HepG2 (cell line): ENCODE results near the gene CCDC70. TPM values are rescaled to one million over a fixed set of nuclear protein-coding genes. Genes with fewer than 3 reads are reported as not detected.

Source experiments
- ATAC-seq: fragments of 200-7000 bp; cut with Tn5 transposase; 3 replicates; pipeline ENCODE4 v1.9.1; 2020; ENCODE audit warnings: mild to moderate bottlenecking, moderate library complexity
- BruUV-seq: library from RNA; stranded (reverse); fragments of 400-500 nt; replicated peaks from 2 replicates; lab custom pipeline; 2021; lab: Mats Ljungman, UMichigan
- CTCF ChIA-PET: fragments of 300-600 bp; formaldehyde crosslinking; extraction: SDS; loops from one replicate; lab custom pipeline; 2021; ENCODE audit warnings: low total read pairs, inconsistent platforms, low intra/inter-chr PET ratio; lab: Yijun Ruan, JAX
- POLR2A ChIA-PET: fragments of 350-600 bp; sonication (Branson Sonifier 250); formaldehyde crosslinking; loops from one replicate; lab custom pipeline; 2020; ENCODE audit warnings: antibody characterized with exemption, inconsistent platforms; lab: Yijun Ruan, JAX
- DNase-seq: peaks from one replicate; pipeline ENCODE4 v3.0.0-alpha.2; 2015; ENCODE audit warnings: low spot score
- FAIRE-seq: peaks from 3 replicates; lab custom pipeline; 2011; peaks lifted over from hg19 to GRCh38; lab: Jason Lieb, UNC
- H2AFZ ChIP-seq: one replicate; pipeline ENCODE4 v1.6.1; 2011; ENCODE audit warnings: low read length, inconsistent platforms
- H3K27ac ChIP-seq: fragments of 300-600 bp; 3 replicates; pipeline ENCODE4 v1.8.0; 2011; ENCODE audit warnings: mixed run types, mild to moderate bottlenecking, mixed read lengths, low read length, inconsistent platforms; ENCODE audit not compliant: insufficient read depth; ENCODE audit errors: extremely low read length
- H3K27me3 ChIP-seq, 2 experiments: fragments of 200-600 bp in 1 of 2; 2 replicates in 1 of 2; 3 replicates in 1 of 2; pipeline versions ENCODE4 v1.6.0 to v1.8.0; 2011; ENCODE audit warnings: low read length in 2 of 2, mild to moderate bottlenecking in 2 of 2, moderate library complexity in 2 of 2, inconsistent platforms in 1 of 2; ENCODE audit not compliant: insufficient read depth in 2 of 2, control insufficient read depth in 1 of 2
- H3K36me3 ChIP-seq, 2 experiments: fragments of 200-600 bp in 1 of 2; replicated peaks in 1 of 2; 2 replicates in 1 of 2; 3 replicates in 1 of 2; pipeline versions ENCODE4 v1.5.1 to v1.8.0; 2011; ENCODE audit warnings: low read length in 2 of 2, inconsistent platforms in 1 of 2; ENCODE audit not compliant: insufficient read depth in 2 of 2, control insufficient read depth in 1 of 2
- H3K4me1 ChIP-seq: 2 replicates; pipeline ENCODE4 v1.5.1; 2012; ENCODE audit warnings: low read length, inconsistent platforms; ENCODE audit not compliant: insufficient read depth
- H3K4me2 ChIP-seq: 2 replicates; pipeline ENCODE4 v1.6.0; 2011; ENCODE audit warnings: low read depth, low read length, inconsistent platforms
- H3K4me3 ChIP-seq, 3 experiments: fragments of 200-600 bp in 1 of 3; sonication (generic), shearing (Covaris generic) in 1 of 3; replicated peaks in 1 of 3; 2 replicates each; pipeline ENCODE4 v1.5.1; 2011 to 2016; ENCODE audit warnings: low read length in 3 of 3, inconsistent platforms in 2 of 3, low read depth in 2 of 3, mild to moderate bottlenecking in 2 of 3, control low read depth in 1 of 3, mixed read lengths in 1 of 3; ENCODE audit not compliant: insufficient read depth in 1 of 3
- H3K79me2 ChIP-seq: one replicate; pipeline ENCODE4 v1.6.1; 2011; ENCODE audit warnings: low read length, inconsistent platforms; ENCODE audit not compliant: insufficient read depth
- H3K9ac ChIP-seq: 2 replicates; pipeline ENCODE4 v1.6.0; 2011; ENCODE audit warnings: mild to moderate bottlenecking, low read depth, low read length, inconsistent platforms; ENCODE audit not compliant: insufficient read depth
- H3K9me3 ChIP-seq: 2 replicates; pipeline ENCODE4 v1.5.1; 2012; ENCODE audit warnings: mild to moderate bottlenecking, low read length
- H4K20me1 ChIP-seq: 2 replicates; pipeline ENCODE4 v1.6.0; 2011; ENCODE audit warnings: inconsistent platforms, mild to moderate bottlenecking, low read length, moderate library complexity; ENCODE audit not compliant: insufficient read depth
- DPF2 ChIP-seq: sonication (generic); formaldehyde crosslinking; IDR thresholded peaks from 2 replicates; pipeline ENCODE4 v1.4.0; 2020; ENCODE audit warnings: mild to moderate bottlenecking, low read depth, missing genetic modification reagents, borderline replicate concordance
- ETV5 ChIP-seq: IDR thresholded peaks from 2 replicates; pipeline ENCODE4 v1.6.1; 2018; ENCODE audit warnings: missing biosample characterization, missing genetic modification reagents, inconsistent platforms, borderline replicate concordance
- GZF1 ChIP-seq: sonication (generic); formaldehyde crosslinking; IDR thresholded peaks from 2 replicates; pipeline ENCODE4 v1.5.1; 2020; ENCODE audit warnings: mild to moderate bottlenecking, missing genetic modification reagents
- IRF2 ChIP-seq: IDR thresholded peaks from 2 replicates; pipeline ENCODE4 v1.6.1; 2018; ENCODE audit warnings: missing genetic modification reagents, missing compliant biosample characterization
- JUNB ChIP-seq: sonication (generic); formaldehyde crosslinking; IDR thresholded peaks from 2 replicates; pipeline ENCODE4 v1.8.0; 2022; ENCODE audit warnings: missing genetic modification reagents, mild to moderate bottlenecking, borderline replicate concordance
- MED1 ChIP-seq: sonication (generic); formaldehyde crosslinking; IDR thresholded peaks from 2 replicates; pipeline ENCODE4 v1.4.0; 2020; ENCODE audit warnings: missing genetic modification reagents
- MZF1 ChIP-seq: sonication (generic); formaldehyde crosslinking; IDR thresholded peaks from 2 replicates; pipeline ENCODE4 v1.8.1; 2023; ENCODE audit warnings: mild to moderate bottlenecking, missing genetic modification reagents, borderline replicate concordance
- RBFOX2 ChIP-seq: fragments of 200-400 bp; formaldehyde crosslinking; IDR thresholded peaks from 2 replicates; pipeline ENCODE4 v1.6.1; 2017; ENCODE audit warnings: low read depth, mild to moderate bottlenecking, low read length
- SPEN ChIP-seq: sonication (generic); formaldehyde crosslinking; IDR thresholded peaks from 2 replicates; pipeline ENCODE4 v1.5.1; 2020; ENCODE audit warnings: low read depth, mild to moderate bottlenecking, missing genetic modification reagents
- TCF12 ChIP-seq, 2 experiments: fragments of 450-650 bp in 1 of 2; sonication (generic) in 1 of 2; formaldehyde crosslinking in 1 of 2; IDR thresholded peaks; 2 replicates each; pipeline versions ENCODE4 v1.6.1 to v1.8.0; 2017 to 2022; ENCODE audit warnings: antibody characterized with exemption in 1 of 2, mild to moderate bottlenecking in 1 of 2, missing genetic modification reagents in 1 of 2, moderate library complexity in 1 of 2
- TCF7 ChIP-seq: sonication (generic); IDR thresholded peaks from 2 replicates; pipeline ENCODE4 v1.6.1; 2016; ENCODE audit warnings: antibody characterized with exemption, low read depth
- ZNF281 ChIP-seq: sonication (generic); formaldehyde crosslinking; IDR thresholded peaks from 2 replicates; pipeline ENCODE4 v1.4.0; 2020; ENCODE audit warnings: missing genetic modification reagents, borderline replicate concordance
- ZNF30 ChIP-seq: sonication (generic); formaldehyde crosslinking; IDR thresholded peaks from 2 replicates; pipeline ENCODE4 v1.5.0; 2020; ENCODE audit warnings: mild to moderate bottlenecking, missing genetic modification reagents
- ZNF576 ChIP-seq: sonication (generic); formaldehyde crosslinking; IDR thresholded peaks from 2 replicates; pipeline ENCODE4 v1.4.0; 2020; ENCODE audit warnings: mild to moderate bottlenecking, missing genetic modification reagents
- WGBS: methylation state at CpG from one replicate; pipeline ENCODE4 v1.1.6; 2017; ENCODE audit warnings: low lambda C conversion rate; 5-methylcytosine and 5-hydroxymethylcytosine counted together
- in situ Hi-C: cut with HindIII; loops from 2 replicates; pipeline ENCODE4 v1.10.0; 2017; ENCODE audit warnings: low pct_unique_long_range_greater_than_20kb; ENCODE audit not compliant: extremely low pct_ligation_motif_present
- intact Hi-C: fragments of 100-400 bp; cut with micrococcal nuclease; formaldehyde crosslinking; loops from one replicate; pipeline ENCODE4 v1.10.0; 2022; ENCODE audit not compliant: unreplicated experiment
- polyA plus RNA-seq, 8 experiments: library from polyadenylated mRNA; depleted of rRNA in 3 of 8; stranded (reverse) in 7 of 8; unstranded in 1 of 8; fragments of >200 nt; fragmentation: Illumina TruSeq in 4 of 8; extraction: Trizol in 4 of 8; gene quantifications; 2 replicates each; pipeline versions ENCODE4 v1.2.1 to v1.2.3, GENCODE V29; 2011 to 2016; ENCODE audit warnings: low read depth in 4 of 8, missing spikeins in 1 of 8, mixed read lengths in 1 of 8; ENCODE audit not compliant: insufficient read depth in 1 of 8
- total RNA-seq, 5 experiments: library from RNA; depleted of rRNA; stranded (reverse); fragments of >200 nt; fragmentation: Illumina TruSeq; extraction: Trizol; gene quantifications; 2 replicates each; pipeline ENCODE4 v1.2.3, GENCODE V29; 2016; ENCODE audit warnings: low read depth in 1 of 5

CCDC70 gene
- total and polyA plus RNA-seq, 2 of the 13 experiments (the other 11 are each of a cell fraction or from before 2014, with no cell fraction given), result 0.13 TPM; not detected in 1

GRCh38 chr13:51833980-51834379, 27.8 kb upstream of the CCDC70 start:
- no peaks in the 10 kb centered on the region for H3K79me2 ChIP-seq
- H3K4me2 ChIP-seq, result no peak overlapping the region
- ChIA-PET POLR2A (no interaction called here), CTCF (no interaction called here)
- ATAC-seq (no peak), DNase-seq (no peak), FAIRE-seq (no peak)
- H3K36me3 ChIP-seq, result no peaks in the 10 kb centered on the region
- TF ChIP-seq ZNF576, result no peak
- TF ChIP-seq MZF1 (CRISPR knock-in tag), result no peak
- no peak for TF ChIP-seq ETV5 (CRISPR knock-in tag)
- intact Hi-C loops, result no loop called here
- H3K4me3 ChIP-seq, result no peak overlapping the region
- no peak overlapping the region for H3K9ac ChIP-seq
- no peak overlapping the region for H3K27ac ChIP-seq
- no TSS peak for BruUV-seq
- no peaks in the 10 kb centered on the region for H3K27me3 ChIP-seq
- in situ Hi-C loops, result no loop called here
- WGBS, result 69% methylated on average over 10 of the region's 10 CpGs
- no peak overlapping the region for H2AFZ ChIP-seq
- no peaks in the 10 kb centered on the region for H4K20me1 ChIP-seq
- no peaks in the 10 kb centered on the region for H3K4me1 ChIP-seq
- H3K9me3 ChIP-seq, result no peaks in the 10 kb centered on the region

- ATAC-seq, result no peak
- Histone ChIP-seq H3K27ac (no peak overlapping the region), H2AFZ (no peak overlapping the region), H3K4me1 (no peaks in the 10 kb centered on the region), H3K4me2 (no peak overlapping the region), H3K36me3 (no peaks in the 10 kb centered on the region), H3K9me3 (no peaks in the 10 kb centered on the region), H3K27me3 (no peaks in the 10 kb centered on the region), H4K20me1 (no peaks in the 10 kb centered on the region), H3K4me3 (no peak overlapping the region), H3K9ac (no peak overlapping the region), H3K79me2 (no peaks in the 10 kb centered on the region)
- no TSS peak for BruUV-seq
- ChIA-PET CTCF (no interaction called here), POLR2A (no interaction called here)
- in situ Hi-C loops (no loop called here), intact Hi-C loops (no loop called here)
- no peak for DNase-seq
- WGBS, result 80% methylated on average over 7 of the region's 7 CpGs
- FAIRE-seq, result no peak
- TF ChIP-seq TCF7 (no peak), DPF2 (CRISPR knock-in tag) (no peak), GZF1 (CRISPR knock-in tag) (no peak), ZNF281 (CRISPR knock-in tag) (no peak), RBFOX2 (no peak), TCF12 (IDR thresholded peaks at IDR 0.05) (no peak), TCF12 (CRISPR knock-in tag; IDR thresholded peaks at IDR 0.05) (no peak), MED1 (CRISPR knock-in tag) (no peak), IRF2 (CRISPR knock-in tag) (no peak), JUNB (CRISPR knock-in tag) (no peak), ZNF30 (CRISPR knock-in tag) (no peak), SPEN (CRISPR knock-in tag) (no peak)
These were observed 27.1 kb upstream of the CCDC70 start for GRCh38 chr13:51834581-51835171.
